Transverse colon (tissue), 4 donors: ENCODE data around the gene GNRH2.

ENCODE experiments used
- CTCF ChIP-seq, 5 experiments: fragments of 200-600 bp in 3 of 5; fragments of 450-650 bp in 2 of 5; sonication (generic) in 3 of 5; IDR thresholded peaks; 1 replicate in 2 of 5; 2 replicates in 3 of 5; pipeline ENCODE4 v1.5.1; 2016 to 2017; ENCODE audit warnings: antibody characterized with exemption in 5 of 5, inconsistent platforms in 3 of 5, mild to moderate bottlenecking in 2 of 5, moderate library complexity in 1 of 5
- EP300 ChIP-seq: sonication (generic); formaldehyde crosslinking; IDR thresholded peaks from one replicate; pipeline ENCODE4 v1.6.1; 2017; ENCODE audit warnings: antibody characterized with exemption, low read depth
- POLR2A ChIP-seq: fragments of 450-650 bp; IDR thresholded peaks from one replicate; pipeline ENCODE4 v1.6.1; 2016; ENCODE audit warnings: antibody characterized with exemption, mild to moderate bottlenecking, moderate library complexity
- POLR2AphosphoS5 ChIP-seq, 3 donors: sonication (generic); formaldehyde crosslinking; IDR thresholded peaks; one replicate each; pipeline ENCODE4 v1.6.1; 2016; ENCODE audit warnings: antibody characterized with exemption in 3 of 3

- no peak for TF ChIP-seq CTCF (IDR thresholded peaks at IDR 0.05)
- no peak for TF ChIP-seq POLR2A
- TF ChIP-seq EP300, result no peak
- TF ChIP-seq POLR2AphosphoS5 (IDR thresholded peaks at IDR 0.05), result no peak
Observed at GRCh38 chr20:3074812-3075211, 31.4 kb downstream of the GNRH2 start.
